Hepatocyte (in vitro differentiated cells): ENCODE results near the gene PAX1. TPM values are rescaled to one million over a fixed set of nuclear protein-coding genes. Genes with fewer than 3 reads are reported as not detected.
A peak's percentile ranks its signal among the peaks of the same experiment; 100 is the strongest.

Experiments used
- DNase-seq: peaks from one replicate; pipeline ENCODE4 v3.0.0-alpha.2; 2016; ENCODE audit warnings: low spot score
- H2AFZ ChIP-seq: fragments of 200-600 bp; sonication (generic); 2 replicates; pipeline ENCODE4 v1.6.0; 2016; ENCODE audit warnings: antibody characterized with exemption, mild to moderate bottlenecking
- H3K27ac ChIP-seq: fragments of 200-600 bp; sonication (generic); 2 replicates; pipeline ENCODE4 v1.5.1; 2016; ENCODE audit warnings: mild to moderate bottlenecking
- H3K27me3 ChIP-seq: fragments of 200-600 bp; sonication (generic); 2 replicates; pipeline ENCODE4 v1.6.1; 2016
- H3K36me3 ChIP-seq: fragments of 200-600 bp; sonication (generic); replicated peaks from 2 replicates; pipeline ENCODE4 v1.5.1; 2016; ENCODE audit warnings: low read depth; ENCODE audit not compliant: insufficient read depth
- H3K4me1 ChIP-seq: fragments of 200-600 bp; sonication (generic); 2 replicates; pipeline ENCODE4 v1.5.1; 2016; ENCODE audit warnings: mild to moderate bottlenecking, moderate library complexity; ENCODE audit not compliant: insufficient read depth
- H3K4me2 ChIP-seq: fragments of 200-600 bp; sonication (generic); 2 replicates; pipeline ENCODE4 v1.6.0; 2016
- H3K4me3 ChIP-seq: fragments of 200-600 bp; sonication (generic); 2 replicates; pipeline ENCODE4 v1.5.1; 2016; ENCODE audit warnings: mild to moderate bottlenecking
- H3K79me2 ChIP-seq: fragments of 200-600 bp; sonication (generic); 2 replicates; pipeline ENCODE4 v1.6.0; 2017; ENCODE audit warnings: mild to moderate bottlenecking
- H3K9me2 ChIP-seq: fragments of 200-600 bp; sonication (generic); replicated peaks from 2 replicates; pipeline ENCODE4 v1.6.0; 2017; ENCODE audit warnings: mild to moderate bottlenecking; ENCODE audit not compliant: insufficient read depth
- H3K9me3 ChIP-seq: fragments of 200-600 bp; sonication (generic); 2 replicates; pipeline ENCODE4 v1.5.1; 2016; ENCODE audit warnings: low read depth, mild to moderate bottlenecking
- H4K20me1 ChIP-seq: fragments of 200-600 bp; sonication (generic); 2 replicates; pipeline ENCODE4 v1.6.0; 2016; ENCODE audit warnings: mild to moderate bottlenecking; ENCODE audit not compliant: insufficient read depth, poor library complexity, severe bottlenecking
- EZH2 ChIP-seq: fragments of 200-600 bp; sonication (generic); IDR thresholded peaks from 2 replicates; pipeline ENCODE4 v1.6.1; 2016; ENCODE audit warnings: antibody characterized with exemption, mild to moderate bottlenecking, borderline replicate concordance
- EZH2phosphoT487 ChIP-seq: fragments of 200-600 bp; sonication (generic); IDR thresholded peaks from one replicate; pipeline ENCODE4 v1.6.1; 2018; ENCODE audit warnings: antibody characterized with exemption, mild to moderate bottlenecking, low read depth, moderate library complexity; ENCODE audit not compliant: unreplicated experiment, severe bottlenecking
- WGBS: methylation state at CpG from one replicate; pipeline ENCODE4 v1.1.6; 2016; ENCODE audit warnings: low lambda C conversion rate; ENCODE audit errors: missing lambda C conversion rate; 5-methylcytosine and 5-hydroxymethylcytosine counted together
- polyA plus RNA-seq: library from polyadenylated mRNA; unstranded; fragments of >200 nt; fragmentation: Nextera tagmentation; extraction: Ambion mirVana; gene quantifications from 2 replicates; pipeline ENCODE4 v1.2.1, GENCODE V29; 2016
- total RNA-seq: library from RNA; depleted of rRNA; stranded (reverse); fragments of >200 nt; gene quantifications from 2 replicates; pipeline ENCODE4 v1.2.3, GENCODE V29; 2014
- TF ChIP-seq, protein P1 (sequence below): fragments of 200-600 bp; sonication (generic); IDR thresholded peaks from 2 replicates; pipeline ENCODE4 v1.5.1; 2016; ENCODE audit warnings: antibody characterized with exemption, mild to moderate bottlenecking; ENCODE audit not compliant: poor library complexity

The PAX1 gene
- total and polyA plus RNA-seq, 2 experiments from 2014 or later = not detected

DNA sequence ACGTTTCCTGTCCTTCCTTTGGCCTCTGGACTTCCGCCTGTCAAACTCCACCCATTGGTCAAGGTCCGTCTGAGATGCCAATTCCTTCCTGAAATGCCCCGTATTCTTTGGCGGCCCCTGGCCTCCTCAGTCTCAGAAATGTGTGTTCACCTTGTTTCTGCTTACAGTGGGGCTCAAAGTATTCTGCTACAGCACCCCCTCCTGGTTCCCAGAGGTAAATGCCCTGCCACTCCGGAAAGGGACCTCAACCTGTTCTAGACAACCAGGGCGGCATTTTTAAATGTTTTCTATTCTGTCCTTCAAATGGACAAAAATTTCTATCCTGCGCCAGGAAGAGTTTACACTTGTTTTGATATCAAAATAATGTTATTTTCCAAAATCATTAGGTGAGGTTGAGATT is 12.1 kb upstream of the PAX1 start:
- Histone ChIP-seq H3K79me2 (no peaks in the 10 kb centered on the region), H4K20me1 (no peaks in the 10 kb centered on the region), H3K9me2 (no peaks in the 10 kb centered on the region), H3K9me3 (no peaks in the 10 kb centered on the region), H3K27me3 (peaks cover 64% of the 10 kb centered on the region), H2AFZ (no peak overlapping the region), H3K4me3 (no peak overlapping the region), H3K27ac (no peak overlapping the region), H3K4me1 (no peaks in the 10 kb centered on the region), H3K36me3 (no peaks in the 10 kb centered on the region), H3K4me2 (no peak overlapping the region)
- no peak for DNase-seq
- no peak for TF ChIP-seq EZH2phosphoT487
- TF ChIP-seq, protein P1, sequence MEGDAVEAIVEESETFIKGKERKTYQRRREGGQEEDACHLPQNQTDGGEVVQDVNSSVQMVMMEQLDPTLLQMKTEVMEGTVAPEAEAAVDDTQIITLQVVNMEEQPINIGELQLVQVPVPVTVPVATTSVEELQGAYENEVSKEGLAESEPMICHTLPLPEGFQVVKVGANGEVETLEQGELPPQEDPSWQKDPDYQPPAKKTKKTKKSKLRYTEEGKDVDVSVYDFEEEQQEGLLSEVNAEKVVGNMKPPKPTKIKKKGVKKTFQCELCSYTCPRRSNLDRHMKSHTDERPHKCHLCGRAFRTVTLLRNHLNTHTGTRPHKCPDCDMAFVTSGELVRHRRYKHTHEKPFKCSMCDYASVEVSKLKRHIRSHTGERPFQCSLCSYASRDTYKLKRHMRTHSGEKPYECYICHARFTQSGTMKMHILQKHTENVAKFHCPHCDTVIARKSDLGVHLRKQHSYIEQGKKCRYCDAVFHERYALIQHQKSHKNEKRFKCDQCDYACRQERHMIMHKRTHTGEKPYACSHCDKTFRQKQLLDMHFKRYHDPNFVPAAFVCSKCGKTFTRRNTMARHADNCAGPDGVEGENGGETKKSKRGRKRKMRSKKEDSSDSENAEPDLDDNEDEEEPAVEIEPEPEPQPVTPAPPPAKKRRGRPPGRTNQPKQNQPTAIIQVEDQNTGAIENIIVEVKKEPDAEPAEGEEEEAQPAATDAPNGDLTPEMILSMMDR = peak; percentile 23
- 33% methylated on average over 8 of the region's 8 CpGs for WGBS

DNA sequence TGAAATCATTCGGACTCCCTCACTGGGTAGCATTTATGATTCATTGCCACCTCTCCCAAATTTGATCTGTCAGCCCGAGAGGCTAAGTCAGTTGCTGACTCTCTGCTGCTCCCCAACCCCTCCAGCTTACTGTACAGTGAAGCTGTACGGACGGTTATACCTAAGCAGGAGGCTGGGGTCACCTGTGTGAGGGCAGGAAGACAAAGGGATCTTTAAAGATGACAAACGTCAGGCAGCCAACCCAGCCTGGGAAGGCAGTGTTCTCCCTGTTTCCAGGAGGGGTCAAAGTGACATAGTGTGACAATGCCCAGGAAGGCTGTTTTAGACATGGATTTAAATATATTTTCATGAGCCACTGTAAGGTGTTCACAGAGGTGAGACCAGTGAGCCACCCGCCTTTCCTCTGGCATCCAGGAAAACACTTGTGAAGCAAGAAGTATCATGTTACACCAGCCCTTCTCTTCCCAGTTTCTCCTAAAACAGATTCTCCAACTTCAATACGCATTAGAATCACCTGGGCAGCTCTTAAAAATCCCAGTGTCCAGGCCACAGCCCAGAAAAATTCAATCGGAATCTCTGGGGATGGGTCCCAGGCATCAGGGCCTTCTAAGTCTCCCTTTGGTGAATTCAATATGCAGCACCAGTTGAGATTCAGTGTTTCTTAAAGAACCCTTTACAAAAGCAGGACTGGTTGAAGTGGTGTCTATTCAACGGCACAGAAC is 6.8 kb upstream of the PAX1 start:
- no peak overlapping the region for H3K27ac ChIP-seq
- H3K9me2 ChIP-seq = no peaks in the 10 kb centered on the region
- H3K4me2 ChIP-seq = no peak overlapping the region
- peaks cover 9% of the 10 kb centered on the region for H3K4me1 ChIP-seq
- no peaks in the 10 kb centered on the region for H3K9me3 ChIP-seq
- peaks cover 96% of the 10 kb centered on the region for H3K27me3 ChIP-seq
- H3K4me3 ChIP-seq = no peak overlapping the region
- no peak overlapping the region for H2AFZ ChIP-seq
- no peaks in the 10 kb centered on the region for H3K36me3 ChIP-seq
- H3K79me2 ChIP-seq = no peaks in the 10 kb centered on the region
- no peaks in the 10 kb centered on the region for H4K20me1 ChIP-seq
- TF ChIP-seq EZH2 (no peak), EZH2phosphoT487 (no peak)
- TF ChIP-seq, protein P1 = no peak
- WGBS = 27% methylated on average over 9 of the region's 9 CpGs
- no peak for DNase-seq

DNA sequence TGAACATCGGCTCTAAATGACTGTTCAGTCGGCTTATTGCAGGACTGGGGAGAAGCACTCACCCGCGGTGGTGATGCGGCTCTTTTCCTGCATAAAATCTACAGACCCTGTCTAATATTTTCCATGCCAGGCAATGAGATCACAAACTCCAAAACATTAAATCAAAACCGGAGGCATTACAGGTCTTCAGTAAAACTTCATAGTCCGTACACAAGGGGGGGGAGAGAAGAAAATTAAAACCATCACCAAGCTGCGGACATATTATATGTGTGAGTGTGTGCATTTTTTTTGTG is 6.3 kb upstream of the PAX1 start:
- H3K4me1 ChIP-seq = peaks cover 9% of the 10 kb centered on the region
- no peak overlapping the region for H3K27ac ChIP-seq
- H3K79me2 ChIP-seq = no peaks in the 10 kb centered on the region
- no peak overlapping the region for H2AFZ ChIP-seq
- H3K36me3 ChIP-seq = no peaks in the 10 kb centered on the region
- no peak for DNase-seq
- no peaks in the 10 kb centered on the region for H3K9me3 ChIP-seq
- TF ChIP-seq EZH2 = no peak
- TF ChIP-seq EZH2phosphoT487 = no peak
- TF ChIP-seq, protein P1 = no peak
- H3K4me2 ChIP-seq = no peak overlapping the region
- H4K20me1 ChIP-seq = no peaks in the 10 kb centered on the region
- peaks cover 96% of the 10 kb centered on the region for H3K27me3 ChIP-seq
- 51% methylated on average over 8 of the region's 8 CpGs for WGBS
- H3K9me2 ChIP-seq = no peaks in the 10 kb centered on the region
- H3K4me3 ChIP-seq = no peak overlapping the region
